WTC11 (cell line): Measurements from ENCODE around the gene CRACDL. TPM values are rescaled to one million over a fixed set of nuclear protein-coding genes. Genes with fewer than 3 reads are reported as not detected.

Experiments used
- ATAC-seq: fragments of 200-7000 bp; cut with Tn5 transposase; 2 replicates; pipeline ENCODE4 v1.10.0; 2021; ENCODE audit warnings: mild to moderate bottlenecking, moderate library complexity
- CTCF ChIA-PET: fragments of 300-600 bp; sonication (Branson Sonifier 250); formaldehyde crosslinking; loops from one replicate; lab custom pipeline; 2021; ENCODE audit warnings: antibody characterized with exemption; lab: Charles Lee
- POLR2A ChIA-PET: fragments of 350-600 bp; sonication (Branson Sonifier 250); formaldehyde crosslinking; loops from one replicate; lab custom pipeline; 2021; ENCODE audit warnings: antibody characterized with exemption; lab: Charles Lee
- DNase-seq: peaks from one replicate; pipeline ENCODE4 v3.0.0; 2021; ENCODE audit warnings: low spot score
- H3K27ac Mint-ChIP-seq: 2 replicates; pipeline ENCODE4 v1.8.0; 2021; ENCODE audit warnings: mixed read lengths
- H3K27me3 Mint-ChIP-seq: 2 replicates; pipeline ENCODE4 v1.8.0; 2021; ENCODE audit warnings: low read depth, mild to moderate bottlenecking, moderate library complexity, mixed read lengths
- H3K36me3 Mint-ChIP-seq: 2 replicates; pipeline ENCODE4 v1.8.0; 2021; ENCODE audit warnings: mixed read lengths
- H3K4me1 Mint-ChIP-seq: 2 replicates; pipeline ENCODE4 v1.8.0; 2022; ENCODE audit warnings: mixed read lengths
- H3K4me3 Mint-ChIP-seq: 2 replicates; pipeline ENCODE4 v1.8.0; 2021; ENCODE audit warnings: mild to moderate bottlenecking, moderate library complexity, mixed read lengths
- H3K9me3 Mint-ChIP-seq: 2 replicates; pipeline ENCODE4 v1.8.0; 2021; ENCODE audit warnings: mixed read lengths
- ATF6 ChIP-seq: sonication (generic); formaldehyde crosslinking; IDR thresholded peaks from 2 replicates; pipeline ENCODE4 v1.8.1; 2023; ENCODE audit warnings: mild to moderate bottlenecking, missing genetic modification reagents
- CREB1 ChIP-seq: sonication (generic); formaldehyde crosslinking; IDR thresholded peaks from 2 replicates; pipeline ENCODE4 v1.8.0; 2023; ENCODE audit warnings: mild to moderate bottlenecking, missing genetic modification reagents
- ESRRA ChIP-seq: sonication (generic); formaldehyde crosslinking; IDR thresholded peaks from 2 replicates; pipeline ENCODE4 v1.8.1; 2022; ENCODE audit warnings: mild to moderate bottlenecking, missing genetic modification reagents, borderline replicate concordance
- HMGXB4 ChIP-seq: sonication (generic); formaldehyde crosslinking; IDR thresholded peaks from 2 replicates; pipeline ENCODE4 v1.8.1; 2023; ENCODE audit warnings: mild to moderate bottlenecking, moderate library complexity, missing genetic modification reagents
- IRF1 ChIP-seq: sonication (generic); formaldehyde crosslinking; IDR thresholded peaks from 2 replicates; pipeline ENCODE4 v1.8.0; 2023; ENCODE audit warnings: missing genetic modification reagents
- JUN ChIP-seq: sonication (generic); formaldehyde crosslinking; IDR thresholded peaks from 2 replicates; pipeline ENCODE4 v1.8.0; 2023; ENCODE audit warnings: mild to moderate bottlenecking, missing genetic modification reagents
- NR3C1 ChIP-seq: sonication (generic); formaldehyde crosslinking; conservative IDR thresholded peaks from 2 replicates; pipeline ENCODE4 v1.8.1; 2023; ENCODE audit warnings: low read depth, mild to moderate bottlenecking, missing genetic modification reagents
- TCF7 ChIP-seq: sonication (generic); formaldehyde crosslinking; IDR thresholded peaks from 2 replicates; pipeline ENCODE4 v1.8.0; 2022; ENCODE audit warnings: mild to moderate bottlenecking, low read depth, missing genetic modification reagents, moderate library complexity
- TEAD4 ChIP-seq: sonication (generic); formaldehyde crosslinking; IDR thresholded peaks from 2 replicates; pipeline ENCODE4 v1.8.0; 2022; ENCODE audit warnings: mild to moderate bottlenecking, missing genetic modification reagents
- USF2 ChIP-seq: sonication (generic); formaldehyde crosslinking; IDR thresholded peaks from 2 replicates; pipeline ENCODE4 v1.8.1; 2023; ENCODE audit warnings: mild to moderate bottlenecking, missing genetic modification reagents, moderate library complexity
- ZNF219 ChIP-seq: sonication (generic); formaldehyde crosslinking; IDR thresholded peaks from 2 replicates; pipeline ENCODE4 v1.8.0; 2023; ENCODE audit warnings: missing genetic modification reagents, mild to moderate bottlenecking, borderline replicate concordance
- ZNF317 ChIP-seq: sonication (generic); formaldehyde crosslinking; IDR thresholded peaks from 2 replicates; pipeline ENCODE4 v1.8.1; 2023; ENCODE audit warnings: low read depth, mild to moderate bottlenecking, moderate library complexity, missing genetic modification reagents, borderline replicate concordance
- total RNA-seq: library from RNA; stranded (reverse); gene quantifications from 3 replicates; pipeline ENCODE4 v1.2.3, GENCODE V29; 2021
- TF ChIP-seq, protein P1 (sequence below): fragments of 250-450 bp; sonication (Bioruptor Pico); IDR thresholded peaks from 2 replicates; pipeline ENCODE4 v2.1.2; 2022; ENCODE audit warnings: mild to moderate bottlenecking, moderate library complexity
- TF ChIP-seq, protein P2 (sequence below): sonication (generic); formaldehyde crosslinking; conservative IDR thresholded peaks from 2 replicates; pipeline ENCODE4 v1.8.1; 2023; ENCODE audit warnings: mild to moderate bottlenecking, low read depth, missing genetic modification reagents, moderate library complexity

Gene CRACDL
- total RNA-seq, 1 experiment from 2014 or later = 0.72 TPM

- no peak for TF ChIP-seq ATF6 (CRISPR knock-in tag)
- TF ChIP-seq, all 79 proteins: peak for 0
Measured at GRCh38 chr2:98908931-98909316, 27.1 kb downstream of the CRACDL start (continued).

DNA sequence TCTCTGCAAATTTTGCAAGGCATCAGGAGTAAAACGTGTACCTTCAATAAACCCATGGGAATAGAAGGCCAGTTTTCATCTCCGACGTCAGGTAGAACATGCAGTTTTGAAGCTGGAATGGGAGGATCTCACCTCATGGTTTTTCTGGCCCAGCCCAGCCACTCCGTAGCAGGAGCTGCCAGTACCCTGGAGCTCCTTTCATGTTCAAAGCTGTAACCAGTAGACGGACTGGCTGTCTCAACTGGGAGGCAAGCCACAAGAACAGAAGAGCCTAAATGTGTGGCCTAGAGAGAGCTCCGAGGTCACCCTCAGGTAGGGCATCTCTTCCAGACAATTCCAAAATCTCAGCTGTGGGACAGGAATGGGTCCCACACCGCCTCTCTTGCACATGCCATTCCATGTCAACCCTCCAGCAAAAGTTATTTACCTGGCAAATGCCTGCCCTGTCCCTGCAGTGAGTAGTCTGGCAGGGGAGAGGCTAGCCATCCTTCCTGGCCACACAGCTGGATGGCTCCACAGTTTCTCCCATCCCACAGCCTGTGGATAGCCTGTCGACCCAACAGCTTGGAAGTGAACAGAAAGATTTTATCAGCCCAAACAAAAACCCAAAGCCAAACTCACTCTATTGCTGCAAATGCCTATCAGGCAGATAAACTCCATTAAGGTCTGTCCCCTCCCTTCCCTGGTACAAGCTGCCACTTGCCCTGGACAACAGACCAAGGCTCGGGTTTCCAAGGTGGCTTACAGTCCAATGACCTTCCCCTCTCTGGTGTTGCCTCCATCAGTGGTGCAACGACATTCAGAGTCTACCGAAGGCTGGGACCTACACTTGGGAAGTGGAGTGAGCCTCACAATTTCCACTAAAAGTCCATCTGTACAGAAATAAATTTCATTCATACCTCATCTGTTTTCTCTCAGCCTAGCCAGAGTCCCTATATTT lies 27.8 kb downstream of the CRACDL start:
- CTCF ChIA-PET = interaction anchor here (0.9 kb wide), 1 partner anchor 36 kb away, joined by 3 read pairs; no protein-coding TSS in a partner anchor
- ATAC-seq (no peak), DNase-seq (no peak)
- Mint-ChIP-seq H3K27ac (peak overlapping the region; percentile 93; the same call in 1 of the 2 replicates), H3K27me3 (no peaks in the 10 kb centered on the region), H3K4me1 (peaks cover 42% of the 10 kb centered on the region), H3K4me3 (no peak overlapping the region), H3K36me3 (no peaks in the 10 kb centered on the region), H3K9me3 (no peaks in the 10 kb centered on the region)
- POLR2A ChIA-PET = no interaction called here
- TF ChIP-seq IRF1 (CRISPR knock-in tag) (no peak), ESRRA (CRISPR knock-in tag) (no peak), ZNF219 (CRISPR knock-in tag) (no peak), CREB1 (CRISPR knock-in tag) (no peak), TCF7 (CRISPR knock-in tag) (no peak)

DNA sequence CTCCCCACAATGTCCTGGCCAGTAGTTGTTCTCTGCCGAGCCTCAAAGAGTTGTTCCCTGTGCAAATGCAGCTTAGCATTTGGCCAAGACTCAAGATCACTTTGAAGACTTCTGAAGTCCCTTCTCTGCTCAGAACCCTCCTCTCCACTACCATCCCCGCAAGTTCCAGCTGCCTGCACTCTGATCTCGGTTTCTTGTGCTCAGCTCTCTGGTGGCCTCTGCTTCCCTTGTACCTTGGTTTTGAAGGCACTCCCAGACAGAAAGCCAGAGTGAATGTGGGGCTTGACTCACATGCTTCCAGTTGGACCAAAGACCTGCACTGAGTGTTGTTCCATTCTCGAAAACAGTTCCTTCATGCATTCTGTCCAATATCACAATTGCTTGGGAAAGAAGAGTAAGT lies 28.6 kb downstream of the CRACDL start:
- no peak for ATAC-seq
- H3K9me3 Mint-ChIP-seq = no peaks in the 10 kb centered on the region
- ChIA-PET POLR2A (no interaction called here), CTCF (no interaction called here)
- TF ChIP-seq NR3C1 (CRISPR knock-in tag) = no peak
- TF ChIP-seq, protein P1, sequence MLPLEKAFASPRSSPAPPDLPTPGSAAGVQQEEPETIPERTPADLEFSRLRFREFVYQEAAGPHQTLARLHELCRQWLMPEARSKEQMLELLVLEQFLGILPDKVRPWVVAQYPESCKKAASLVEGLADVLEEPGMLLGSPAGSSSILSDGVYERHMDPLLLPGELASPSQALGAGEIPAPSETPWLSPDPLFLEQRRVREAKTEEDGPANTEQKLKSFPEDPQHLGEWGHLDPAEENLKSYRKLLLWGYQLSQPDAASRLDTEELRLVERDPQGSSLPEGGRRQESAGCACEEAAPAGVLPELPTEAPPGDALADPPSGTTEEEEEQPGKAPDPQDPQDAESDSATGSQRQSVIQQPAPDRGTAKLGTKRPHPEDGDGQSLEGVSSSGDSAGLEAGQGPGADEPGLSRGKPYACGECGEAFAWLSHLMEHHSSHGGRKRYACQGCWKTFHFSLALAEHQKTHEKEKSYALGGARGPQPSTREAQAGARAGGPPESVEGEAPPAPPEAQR = no peak
- TF ChIP-seq TEAD4 (CRISPR knock-in tag) = no peak
- TF ChIP-seq, protein P2, sequence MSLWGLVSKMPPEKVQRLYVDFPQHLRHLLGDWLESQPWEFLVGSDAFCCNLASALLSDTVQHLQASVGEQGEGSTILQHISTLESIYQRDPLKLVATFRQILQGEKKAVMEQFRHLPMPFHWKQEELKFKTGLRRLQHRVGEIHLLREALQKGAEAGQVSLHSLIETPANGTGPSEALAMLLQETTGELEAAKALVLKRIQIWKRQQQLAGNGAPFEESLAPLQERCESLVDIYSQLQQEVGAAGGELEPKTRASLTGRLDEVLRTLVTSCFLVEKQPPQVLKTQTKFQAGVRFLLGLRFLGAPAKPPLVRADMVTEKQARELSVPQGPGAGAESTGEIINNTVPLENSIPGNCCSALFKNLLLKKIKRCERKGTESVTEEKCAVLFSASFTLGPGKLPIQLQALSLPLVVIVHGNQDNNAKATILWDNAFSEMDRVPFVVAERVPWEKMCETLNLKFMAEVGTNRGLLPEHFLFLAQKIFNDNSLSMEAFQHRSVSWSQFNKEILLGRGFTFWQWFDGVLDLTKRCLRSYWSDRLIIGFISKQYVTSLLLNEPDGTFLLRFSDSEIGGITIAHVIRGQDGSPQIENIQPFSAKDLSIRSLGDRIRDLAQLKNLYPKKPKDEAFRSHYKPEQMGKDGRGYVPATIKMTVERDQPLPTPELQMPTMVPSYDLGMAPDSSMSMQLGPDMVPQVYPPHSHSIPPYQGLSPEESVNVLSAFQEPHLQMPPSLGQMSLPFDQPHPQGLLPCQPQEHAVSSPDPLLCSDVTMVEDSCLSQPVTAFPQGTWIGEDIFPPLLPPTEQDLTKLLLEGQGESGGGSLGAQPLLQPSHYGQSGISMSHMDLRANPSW = no peak
- no peak for TF ChIP-seq HMGXB4 (CRISPR knock-in tag)
- TF ChIP-seq JUN (CRISPR knock-in tag) = no peak
- TF ChIP-seq ZNF317 (CRISPR knock-in tag) = no peak
- TF ChIP-seq USF2 = no peak
- H3K4me3 Mint-ChIP-seq = no peak overlapping the region
- H3K4me1 Mint-ChIP-seq = peaks cover 42% of the 10 kb centered on the region
- H3K27me3 Mint-ChIP-seq = no peaks in the 10 kb centered on the region
- no peak overlapping the region for H3K27ac Mint-ChIP-seq
- no peak for DNase-seq
- H3K36me3 Mint-ChIP-seq = no peaks in the 10 kb centered on the region
